BE2C (cell line): ENCODE measurements around the gene PAMR1.
"Not testable (repeated sequence)": the region's sequence is repeated elsewhere in the genome, so short reads cannot be mapped to it uniquely, and the experiment has no call there.

Source experiments
- DNase-seq: peaks from one replicate; pipeline ENCODE4 v3.0.0-alpha.2; 2020
- H3K27me3 ChIP-seq: fragments of 250-450 bp; sonication (Bioruptor Pico); 2 replicates; pipeline ENCODE4 v1.5.1; 2020; ENCODE audit warnings: mild to moderate bottlenecking
- H3K36me3 ChIP-seq: fragments of 250-450 bp; sonication (Bioruptor Pico); 2 replicates; pipeline ENCODE4 v1.5.1; 2020; ENCODE audit warnings: mild to moderate bottlenecking
- H3K4me1 ChIP-seq: fragments of 250-450 bp; sonication (Bioruptor Pico); 2 replicates; pipeline ENCODE4 v1.5.1; 2020
- H3K4me3 ChIP-seq: 2 replicates; pipeline ENCODE4 v1.5.1; 2011; ENCODE audit warnings: low read depth, low read length
- H3K9me3 ChIP-seq: fragments of 250-450 bp; sonication (Bioruptor Pico); 2 replicates; pipeline ENCODE4 v1.5.1; 2020
- TF ChIP-seq, protein P1 (sequence below): IDR thresholded peaks from 2 replicates; pipeline ENCODE4 v1.5.1; 2012; ENCODE audit warnings: mild to moderate bottlenecking, low read depth, low read length

The PAMR1 gene

DNA sequence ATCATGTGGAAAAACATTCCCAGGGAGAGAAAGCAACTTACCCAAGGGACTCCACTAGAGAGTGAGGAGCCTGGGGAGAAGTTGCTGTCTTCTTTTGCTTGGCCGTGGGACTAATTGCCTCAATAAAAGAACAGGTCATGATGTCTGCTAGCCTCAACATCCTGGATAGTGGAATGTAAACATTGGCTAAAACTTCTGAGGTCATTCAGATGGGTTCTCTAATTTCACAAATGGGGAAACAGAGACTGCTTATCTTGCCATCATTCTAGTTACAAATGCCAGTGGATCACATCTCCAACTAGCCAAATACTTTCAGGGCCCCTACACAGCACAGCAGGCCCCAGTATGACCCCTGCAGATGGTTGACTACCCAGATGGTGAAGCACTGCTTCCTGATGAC lies 28.4 kb upstream of the PAMR1 start:
- no peaks in the 10 kb centered on the region for H3K36me3 ChIP-seq
- H3K9me3 ChIP-seq, result no peaks in the 10 kb centered on the region
- no peaks in the 10 kb centered on the region for H3K4me1 ChIP-seq
- DNase-seq, result no peak
- H3K27me3 ChIP-seq, result no peaks in the 10 kb centered on the region
- no peak overlapping the region for H3K4me3 ChIP-seq
- TF ChIP-seq, protein P1, sequence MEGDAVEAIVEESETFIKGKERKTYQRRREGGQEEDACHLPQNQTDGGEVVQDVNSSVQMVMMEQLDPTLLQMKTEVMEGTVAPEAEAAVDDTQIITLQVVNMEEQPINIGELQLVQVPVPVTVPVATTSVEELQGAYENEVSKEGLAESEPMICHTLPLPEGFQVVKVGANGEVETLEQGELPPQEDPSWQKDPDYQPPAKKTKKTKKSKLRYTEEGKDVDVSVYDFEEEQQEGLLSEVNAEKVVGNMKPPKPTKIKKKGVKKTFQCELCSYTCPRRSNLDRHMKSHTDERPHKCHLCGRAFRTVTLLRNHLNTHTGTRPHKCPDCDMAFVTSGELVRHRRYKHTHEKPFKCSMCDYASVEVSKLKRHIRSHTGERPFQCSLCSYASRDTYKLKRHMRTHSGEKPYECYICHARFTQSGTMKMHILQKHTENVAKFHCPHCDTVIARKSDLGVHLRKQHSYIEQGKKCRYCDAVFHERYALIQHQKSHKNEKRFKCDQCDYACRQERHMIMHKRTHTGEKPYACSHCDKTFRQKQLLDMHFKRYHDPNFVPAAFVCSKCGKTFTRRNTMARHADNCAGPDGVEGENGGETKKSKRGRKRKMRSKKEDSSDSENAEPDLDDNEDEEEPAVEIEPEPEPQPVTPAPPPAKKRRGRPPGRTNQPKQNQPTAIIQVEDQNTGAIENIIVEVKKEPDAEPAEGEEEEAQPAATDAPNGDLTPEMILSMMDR, result no peak

DNA sequence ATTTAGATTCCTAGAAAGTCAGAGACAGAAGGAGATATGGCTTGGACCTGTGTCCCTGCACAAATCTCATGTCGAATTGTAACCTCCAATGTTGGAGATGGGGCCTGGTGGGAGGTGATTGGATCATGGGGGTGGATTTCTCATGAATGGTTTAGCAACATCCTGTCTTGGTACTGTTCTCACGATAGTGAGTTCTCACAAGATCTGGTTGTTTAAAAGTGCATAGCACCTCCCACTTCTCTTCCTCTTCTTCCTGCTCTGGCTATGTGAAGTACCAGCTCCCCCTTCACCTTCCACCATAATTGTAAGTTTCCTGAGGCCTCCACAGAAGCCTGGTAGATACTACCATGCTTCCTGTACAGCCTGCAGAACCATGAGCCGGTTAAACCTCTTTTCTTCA lies 27.6 kb upstream of the PAMR1 start:
- TF ChIP-seq, protein P1, result no peak
- DNase-seq, result no peak
- H3K27me3 ChIP-seq, result no peaks in the 10 kb centered on the region
- no peaks in the 10 kb centered on the region for H3K36me3 ChIP-seq
- H3K9me3 ChIP-seq, result no peaks in the 10 kb centered on the region
- no peaks in the 10 kb centered on the region for H3K4me1 ChIP-seq
- H3K4me3 ChIP-seq, result no peak overlapping the region

DNA sequence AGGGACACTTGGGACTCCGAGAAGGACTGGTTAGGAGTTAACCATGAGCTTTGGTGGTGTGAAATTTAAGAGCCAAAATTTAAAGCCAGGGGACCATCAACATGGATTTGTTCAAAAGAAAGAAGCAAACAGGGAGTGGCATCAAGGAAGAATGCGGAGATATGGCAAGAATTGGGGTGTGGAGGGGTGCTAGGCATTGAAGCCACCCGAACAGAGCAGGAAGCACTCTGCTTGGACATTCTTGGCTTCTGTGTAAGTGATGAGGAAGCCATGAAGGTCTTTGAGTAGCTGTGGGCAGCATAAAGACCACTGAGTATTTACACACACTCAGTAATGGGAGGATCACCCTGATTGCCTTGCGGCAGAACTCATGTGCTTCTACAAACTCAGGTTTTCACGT lies 27.2 kb upstream of the PAMR1 start:
- TF ChIP-seq, protein P1, result no peak
- Histone ChIP-seq H3K36me3 (no peaks in the 10 kb centered on the region), H3K9me3 (no peaks in the 10 kb centered on the region), H3K4me1 (no peaks in the 10 kb centered on the region), H3K4me3 (no peak overlapping the region), H3K27me3 (no peaks in the 10 kb centered on the region)
- no peak for DNase-seq

DNA sequence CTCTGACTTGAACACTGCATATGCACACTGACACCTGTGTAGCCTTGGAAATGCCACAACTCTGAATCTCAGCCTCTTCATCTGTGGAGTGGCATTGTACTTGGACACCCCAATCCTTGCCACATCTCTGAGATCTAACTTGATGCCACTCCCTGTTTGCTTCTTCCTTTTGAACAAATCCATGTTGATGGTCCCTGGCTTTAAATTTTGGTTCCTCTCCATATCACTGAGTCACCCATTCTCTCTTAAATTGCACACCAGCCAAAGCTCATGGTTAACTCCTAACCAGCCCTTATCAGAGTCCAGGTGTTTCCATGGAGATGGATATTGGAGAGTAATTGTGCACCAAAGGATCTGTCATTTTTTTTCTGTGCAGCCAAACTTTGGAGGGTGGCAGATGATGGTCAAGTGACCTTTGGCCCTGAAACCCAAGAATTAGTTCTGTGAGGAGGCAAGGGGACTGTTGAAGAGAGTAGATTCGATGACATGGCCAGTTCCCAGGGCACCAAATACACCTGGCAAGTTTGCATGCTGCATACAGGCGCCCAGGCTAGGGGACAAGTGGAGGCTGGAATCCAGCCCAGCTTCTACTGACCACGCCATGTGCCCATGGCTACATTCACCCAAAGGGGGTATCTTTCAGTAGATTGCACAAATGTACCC lies 25.1 kb upstream of the PAMR1 start:
- Histone ChIP-seq H3K27me3 (no peaks in the 10 kb centered on the region), H3K36me3 (no peaks in the 10 kb centered on the region), H3K4me3 (no peak overlapping the region), H3K4me1 (no peaks in the 10 kb centered on the region), H3K9me3 (no peaks in the 10 kb centered on the region)
- DNase-seq, result no peak
- TF ChIP-seq, protein P1, result no peak

DNA sequence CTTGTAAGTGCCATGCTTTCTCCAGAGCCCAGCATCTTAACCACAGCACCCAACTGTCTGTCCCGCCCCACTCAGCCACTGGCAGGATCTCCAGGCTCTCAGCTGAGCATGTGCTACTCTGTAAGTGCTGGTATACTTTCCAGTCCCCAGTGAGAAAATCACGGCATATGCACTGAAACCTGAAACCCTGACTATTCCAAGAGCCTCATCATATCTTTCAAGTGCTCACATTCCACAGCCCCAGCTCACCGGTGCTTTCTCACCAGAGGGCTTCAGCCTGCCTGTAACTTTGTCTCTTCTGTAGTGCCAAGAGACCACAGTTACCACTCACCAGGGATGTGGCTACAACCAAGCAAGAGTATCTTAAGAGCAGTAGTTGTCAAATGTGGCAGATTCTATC lies 24.4 kb upstream of the PAMR1 start:
- H3K27me3 ChIP-seq, result no peaks in the 10 kb centered on the region
- DNase-seq, result no peak
- H3K36me3 ChIP-seq, result no peaks in the 10 kb centered on the region
- no peaks in the 10 kb centered on the region for H3K9me3 ChIP-seq
- TF ChIP-seq, protein P1, result no peak
- H3K4me3 ChIP-seq, result no peak overlapping the region
- no peaks in the 10 kb centered on the region for H3K4me1 ChIP-seq

DNA sequence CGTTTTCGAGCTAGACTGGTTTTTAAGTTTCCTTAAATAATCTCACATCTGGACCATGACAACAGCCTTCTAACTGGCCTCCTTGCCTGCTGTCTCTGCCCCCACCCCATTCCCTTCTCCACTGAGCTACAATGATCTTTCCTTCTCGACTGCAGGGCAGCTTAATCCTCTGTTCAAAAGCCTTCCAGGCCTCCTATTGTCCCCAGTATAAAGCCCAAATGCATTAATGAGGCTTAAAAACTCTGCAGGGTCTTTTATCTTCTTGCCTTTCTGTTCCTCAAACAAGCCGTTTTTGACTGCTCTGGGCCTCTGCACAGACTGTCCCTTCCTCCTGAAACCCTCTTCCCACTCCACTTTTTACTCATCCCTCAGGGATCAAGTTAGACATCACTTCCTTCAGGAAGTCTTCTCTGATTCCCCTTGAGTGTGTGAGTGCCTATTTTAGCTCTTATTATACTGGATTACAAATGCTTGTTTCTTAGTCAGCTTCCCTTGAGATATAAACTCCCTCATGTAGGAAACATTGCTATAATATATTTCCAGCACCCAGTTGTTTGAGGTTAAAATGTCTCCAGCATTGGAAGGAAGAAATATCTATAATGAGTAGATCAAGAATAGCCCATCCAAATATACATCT lies 23.6 kb upstream of the PAMR1 start:
- H3K4me3 ChIP-seq, result no peak overlapping the region
- TF ChIP-seq, protein P1, result no peak
- no peaks in the 10 kb centered on the region for H3K27me3 ChIP-seq
- DNase-seq, result no peak
- no peaks in the 10 kb centered on the region for H3K9me3 ChIP-seq
- H3K36me3 ChIP-seq, result no peaks in the 10 kb centered on the region
- H3K4me1 ChIP-seq, result no peaks in the 10 kb centered on the region

DNA sequence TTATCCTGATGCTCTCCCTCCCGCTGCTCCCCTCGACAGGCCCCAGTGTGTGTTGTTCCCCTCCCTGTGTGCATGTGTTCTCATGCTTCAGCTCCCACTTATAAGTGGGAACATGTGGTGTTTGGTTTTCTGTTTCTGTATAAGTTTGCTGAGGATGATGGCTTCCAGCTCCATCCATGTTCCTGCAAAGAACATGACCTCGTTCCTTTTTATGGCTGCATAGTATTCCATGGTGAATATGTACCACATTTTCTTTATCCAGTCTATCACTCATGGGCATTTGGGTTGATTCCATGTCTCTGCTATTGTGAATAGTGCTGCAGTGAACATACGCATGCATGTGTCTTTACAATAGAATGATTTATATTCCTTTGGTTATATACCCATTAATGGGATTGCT lies 22.6 kb upstream of the PAMR1 start:
- not testable (repeated sequence) for H3K9me3 ChIP-seq, H3K27me3 ChIP-seq, H3K4me3 ChIP-seq, H3K36me3 ChIP-seq, H3K4me1 ChIP-seq, DNase-seq
